Activated effector memory CD4-positive, alpha-beta T cell treated with anti-CD3 and anti-CD28 coated beads, Interleukin-2, amount 50 U/mL, for 16 hours (primary cell): ENCODE data around the gene GHRHR.

ENCODE experiments used
- DNase-seq: peaks from one replicate; pipeline ENCODE4 v3.0.0-alpha.2; 2020

GHRHR gene

DNA sequence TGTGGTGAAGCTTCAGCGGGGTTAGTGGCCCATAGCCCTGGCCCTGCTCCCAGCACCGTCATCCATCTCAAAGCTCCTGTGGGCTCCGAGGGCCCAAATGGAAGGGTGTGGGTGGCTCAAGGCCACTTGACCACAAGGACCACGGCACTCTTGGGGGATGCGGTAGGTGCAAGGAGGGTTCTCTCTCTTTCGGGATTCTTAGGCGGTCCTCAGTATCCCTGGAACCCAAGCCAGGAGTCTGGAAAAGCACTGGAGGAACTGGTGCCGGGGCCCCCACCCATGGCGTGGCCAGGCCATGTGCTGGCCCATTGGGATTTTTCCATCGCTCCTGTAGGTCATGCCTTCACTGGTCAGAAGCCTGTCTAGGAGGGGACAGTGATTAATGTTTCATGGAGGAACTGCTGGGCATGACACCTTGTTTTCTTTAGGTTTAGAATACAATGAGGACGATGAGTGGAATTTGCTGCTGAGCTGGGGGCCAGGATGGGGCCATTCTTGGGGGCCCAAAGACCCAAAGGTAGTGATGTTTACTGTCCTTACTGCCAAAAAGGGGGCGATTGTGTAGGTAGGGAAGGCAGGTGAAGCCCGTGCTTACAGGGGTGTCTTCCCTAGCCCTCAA lies 35.4 kb upstream of the GHRHR start:
- DNase-seq, result peak; percentile 44

DNA sequence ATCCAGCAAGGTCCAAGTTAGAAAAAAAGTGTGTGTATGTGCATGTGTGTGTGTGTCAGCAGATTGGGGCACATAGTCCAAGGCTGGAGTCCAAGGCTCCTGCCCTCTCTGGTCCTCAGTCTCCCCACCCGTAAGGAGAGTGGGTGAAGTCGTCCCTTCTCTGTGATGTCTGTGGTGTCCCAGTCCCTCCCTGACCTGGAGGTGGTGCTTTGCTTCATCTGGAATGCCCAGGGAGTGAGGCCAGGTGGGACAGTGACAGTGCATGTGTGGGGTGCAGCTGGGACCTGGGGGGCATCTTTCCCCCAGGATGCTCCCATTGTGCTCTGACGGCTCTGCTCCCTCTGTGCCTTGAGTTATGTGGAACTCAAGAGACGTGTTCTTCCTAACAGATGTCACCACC lies 34.1 kb upstream of the GHRHR start:
- peak; percentile 34 for DNase-seq

DNA sequence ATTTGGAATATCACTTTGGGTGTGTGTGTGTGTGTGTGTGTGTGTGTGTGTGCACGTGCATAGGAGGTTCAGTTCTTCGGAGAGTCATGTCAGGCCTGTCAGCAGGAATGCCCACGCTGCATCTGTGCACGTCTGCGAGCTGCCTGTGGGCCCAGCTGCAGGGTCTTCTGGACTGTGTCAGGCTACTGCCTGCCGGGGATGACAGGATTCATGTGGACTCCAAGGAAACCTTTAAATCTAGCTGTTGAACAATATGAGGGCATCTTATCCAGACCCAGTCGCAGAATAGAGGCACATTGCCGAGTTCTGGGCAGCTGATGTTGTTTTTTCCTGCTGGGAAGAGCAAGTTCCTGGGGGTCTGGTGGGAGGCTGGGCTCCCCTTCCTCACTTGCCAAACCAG lies 33.1 kb upstream of the GHRHR start:
- peak; percentile 39 for DNase-seq

DNA sequence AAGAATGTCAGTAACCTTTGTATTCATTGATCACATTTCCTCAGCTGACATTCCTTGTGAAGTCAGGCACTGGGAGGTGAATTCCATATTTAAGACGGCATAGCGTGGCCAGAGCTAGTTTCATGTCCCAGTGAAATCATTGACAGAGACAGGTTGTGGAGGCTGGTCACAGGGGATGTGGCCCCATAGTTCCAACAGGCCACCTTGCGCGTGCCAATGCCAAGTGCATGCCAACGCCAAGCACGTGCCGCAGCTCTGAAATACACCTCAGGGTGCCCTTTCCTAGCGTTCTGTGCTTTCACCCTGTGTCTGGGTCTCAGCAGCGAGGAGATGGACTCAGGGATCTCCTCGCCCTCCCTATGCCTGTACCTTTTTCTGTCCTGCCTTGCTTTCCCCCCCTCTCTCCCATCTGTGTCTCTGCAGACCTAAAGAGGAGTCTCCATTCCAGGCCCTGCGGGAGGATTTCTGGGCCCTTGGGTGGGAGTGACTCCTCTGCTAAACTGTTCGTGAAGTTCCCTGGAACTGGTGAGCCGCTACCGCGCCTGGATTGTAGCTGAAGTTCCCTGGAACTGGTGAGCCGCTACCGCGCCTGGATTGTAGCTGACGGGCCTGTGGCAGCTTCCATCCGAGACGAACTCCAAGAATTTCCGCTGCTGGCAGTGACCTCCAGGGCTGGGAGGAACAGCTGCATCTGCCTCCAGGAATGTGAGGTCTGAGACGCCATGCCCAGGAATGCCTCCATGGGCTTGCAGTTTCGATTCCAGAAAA lies 32.4 kb upstream of the GHRHR start:
- DNase-seq, result peak; percentile 33

DNA sequence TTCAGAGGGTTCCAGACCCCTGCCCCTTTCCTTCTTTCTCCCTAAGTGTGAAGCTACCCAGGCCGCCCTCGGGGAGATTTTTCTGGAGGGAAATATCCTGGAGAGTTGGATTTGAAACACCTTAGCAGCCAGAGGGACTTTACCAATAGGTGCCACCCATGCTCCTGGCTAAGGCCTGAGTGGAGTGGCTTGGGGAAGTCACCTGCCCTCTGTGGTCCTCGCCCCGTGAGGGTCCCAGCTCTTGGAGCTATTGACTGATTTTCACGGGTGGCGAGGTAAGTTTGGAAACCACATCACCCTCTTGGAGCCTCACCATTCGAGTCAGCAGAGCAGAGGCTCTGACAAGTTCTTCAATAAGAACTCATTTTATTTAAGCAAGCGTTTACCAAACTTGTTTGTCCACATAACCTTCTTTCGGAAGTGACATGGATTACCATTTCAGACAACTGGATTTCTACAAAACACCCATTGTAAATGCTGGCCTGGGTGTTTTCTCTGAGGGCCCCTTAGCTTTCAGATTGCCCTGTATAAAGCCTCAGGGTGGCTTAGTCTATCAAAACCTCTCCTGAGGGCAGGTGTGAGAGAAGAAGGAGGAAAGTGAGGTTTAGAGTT lies 31.7 kb upstream of the GHRHR start:
- DNase-seq, result peak; percentile 44

DNA sequence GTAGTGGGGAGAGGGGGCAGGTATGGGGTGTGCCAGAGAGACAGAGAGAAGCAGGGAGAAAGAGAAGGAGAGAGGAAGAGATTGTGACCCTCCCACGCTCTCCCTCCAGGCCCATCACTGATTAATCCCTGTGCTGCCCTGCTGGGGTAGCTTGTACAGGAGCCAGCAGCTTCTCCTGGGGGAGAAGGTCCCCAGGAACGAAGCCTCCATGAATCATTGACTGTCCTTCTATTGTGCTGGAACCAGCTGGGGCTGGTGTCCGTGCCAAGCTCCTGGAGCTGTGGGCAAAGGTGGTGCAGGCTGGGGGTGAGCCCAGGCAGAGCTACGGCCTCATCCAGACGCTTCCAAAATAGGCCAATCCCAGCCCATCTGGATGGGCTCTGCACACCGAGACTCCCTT lies 31.2 kb upstream of the GHRHR start:
- peak; percentile 9 for DNase-seq

DNA sequence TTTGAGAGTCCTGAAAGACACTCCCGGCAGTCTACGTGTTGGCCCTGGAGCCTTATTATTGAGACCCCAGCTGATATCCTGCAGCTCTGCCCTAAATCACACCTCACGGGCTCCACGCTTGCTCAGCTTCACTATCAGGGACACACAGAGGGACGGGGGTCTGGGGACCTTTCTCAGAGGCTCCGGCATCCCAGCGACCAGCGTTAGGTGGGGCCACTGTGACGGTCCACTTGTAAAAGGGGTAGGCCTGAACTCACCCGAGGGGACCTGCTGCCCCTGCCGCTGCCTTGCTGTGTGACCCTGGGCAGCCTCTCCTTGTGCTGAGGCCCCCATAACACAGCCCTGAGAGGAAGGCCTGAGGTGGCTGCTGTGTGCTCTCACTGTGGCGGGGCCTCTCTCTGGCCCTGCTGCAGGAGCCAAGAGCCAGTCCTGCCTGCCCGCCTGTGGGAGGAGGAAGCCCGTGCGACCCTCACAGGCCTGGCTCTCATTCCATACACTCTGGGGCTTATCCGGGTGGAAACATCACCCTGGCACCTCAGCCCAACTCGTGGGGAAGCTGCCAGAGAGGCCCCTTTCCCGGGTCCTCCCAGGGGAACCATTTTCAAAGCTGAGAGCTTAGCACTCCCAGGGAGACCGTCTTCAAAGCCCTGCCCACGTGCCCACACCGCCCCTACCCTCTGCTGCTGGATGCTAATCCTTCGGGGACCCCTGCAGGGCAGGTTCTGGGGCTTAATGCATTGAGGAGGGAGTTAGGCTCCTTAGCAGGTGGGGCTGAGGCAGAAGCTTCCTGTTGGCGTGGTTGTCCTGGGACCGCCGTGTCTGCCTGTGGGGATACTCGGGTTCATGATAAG lies 30.4 kb upstream of the GHRHR start:
- DNase-seq, result peak; percentile 41

DNA sequence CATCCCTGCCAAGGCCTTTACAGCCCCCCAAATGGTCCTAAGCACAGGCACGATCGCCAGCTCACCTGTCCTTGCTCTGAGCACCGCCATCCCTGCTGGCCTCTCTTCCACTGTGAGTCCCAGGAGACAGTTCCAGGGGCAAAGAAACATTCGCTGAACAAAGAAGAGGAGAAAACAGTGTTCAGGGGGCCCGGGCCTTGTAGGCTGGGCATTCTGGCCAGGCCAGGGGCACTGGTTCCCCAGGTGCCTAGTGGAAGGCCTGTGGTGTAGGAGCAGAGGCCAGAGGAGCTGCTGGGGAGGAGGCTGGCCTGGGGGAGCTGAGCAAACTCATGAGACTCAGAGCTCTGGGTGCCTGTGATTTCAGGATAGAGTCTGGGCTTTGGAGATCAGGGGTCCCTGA lies 29.5 kb upstream of the GHRHR start:
- DNase-seq, result no peak

DNA sequence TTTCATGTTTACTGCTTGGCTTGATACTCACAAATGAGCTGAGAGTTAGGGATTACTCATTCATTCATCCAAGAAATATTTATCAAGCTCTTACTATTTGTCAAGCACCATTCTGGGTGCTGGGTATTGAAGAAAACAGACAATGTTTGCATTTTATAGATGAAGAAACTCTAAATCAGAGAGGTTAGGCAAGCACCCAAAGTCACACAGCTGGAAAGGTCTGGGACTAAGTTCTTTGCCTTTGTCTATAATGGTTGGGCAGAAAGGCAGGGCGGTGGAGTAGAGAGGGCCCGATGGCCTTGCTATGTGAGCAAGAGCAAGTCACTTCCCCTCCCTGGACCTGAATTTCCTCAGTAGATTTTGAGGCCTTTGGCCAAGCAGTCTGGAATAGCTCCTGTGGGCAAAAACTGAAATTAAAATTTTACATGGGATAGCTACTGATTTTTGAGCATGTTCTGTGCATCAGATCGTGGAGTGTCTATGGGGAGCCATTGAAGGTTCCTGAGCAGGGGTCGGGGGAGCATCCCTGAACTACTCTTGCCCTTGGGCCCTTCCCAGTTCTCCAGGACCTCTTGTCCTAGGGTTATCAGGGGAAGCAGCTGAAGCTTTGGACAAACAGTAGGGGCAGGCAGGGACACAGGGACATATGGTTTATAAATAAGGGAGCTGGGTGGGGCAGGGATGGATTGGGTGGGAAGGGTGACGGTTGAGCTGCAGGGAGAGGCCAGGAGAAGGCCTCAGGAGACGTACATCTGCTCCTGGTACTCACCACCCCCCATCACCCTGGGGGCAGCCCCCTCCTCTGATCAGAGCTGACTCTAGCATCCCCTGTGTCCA lies 28.8 kb upstream of the GHRHR start:
- DNase-seq, result no peak

DNA sequence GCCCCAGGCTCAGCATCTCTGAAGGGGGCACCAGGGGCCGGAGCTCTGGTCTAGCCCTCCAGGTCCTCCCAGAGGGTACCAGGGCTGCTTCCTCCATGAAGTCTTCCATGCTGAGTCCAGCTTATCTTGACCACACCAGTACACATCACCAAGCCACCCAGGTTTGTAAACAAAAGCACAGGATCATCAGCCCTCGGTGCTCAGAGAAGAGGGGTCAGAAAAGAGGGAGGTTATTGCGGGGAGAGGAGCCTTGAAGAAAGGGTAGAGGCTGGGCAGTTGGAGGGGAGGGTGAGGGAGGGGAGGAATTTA lies 28.2 kb upstream of the GHRHR start:
- DNase-seq, result no peak

DNA sequence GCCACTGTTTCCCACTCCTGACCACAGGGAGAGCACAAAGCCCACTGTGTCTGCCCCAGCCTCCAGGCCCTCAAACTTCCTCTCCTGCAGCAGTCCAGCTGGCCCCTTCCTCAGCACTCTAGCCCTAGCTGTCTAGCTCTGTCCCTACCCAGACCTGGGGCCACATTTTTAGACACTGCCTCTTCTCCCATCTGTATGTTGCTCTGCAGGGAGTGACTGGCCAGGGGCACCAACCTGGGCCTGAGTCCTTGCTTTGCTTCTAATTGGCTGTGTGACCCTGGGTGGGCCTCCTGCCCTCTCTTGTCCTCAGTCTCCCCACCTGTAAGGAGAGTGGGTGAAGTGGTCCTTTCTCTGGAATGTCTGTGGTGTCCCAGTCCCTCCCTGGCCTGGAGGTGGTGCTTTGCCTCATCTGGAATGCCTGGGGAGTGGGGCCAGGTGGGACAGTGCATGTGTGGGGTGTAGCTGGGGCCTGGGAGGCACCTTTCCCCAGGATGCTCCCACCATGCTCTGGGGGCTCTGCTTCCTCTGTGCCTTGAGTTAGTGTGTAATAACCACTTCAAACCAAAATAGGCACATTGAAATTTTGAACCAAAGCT lies 27.0 kb upstream of the GHRHR start:
- no peak for DNase-seq

DNA sequence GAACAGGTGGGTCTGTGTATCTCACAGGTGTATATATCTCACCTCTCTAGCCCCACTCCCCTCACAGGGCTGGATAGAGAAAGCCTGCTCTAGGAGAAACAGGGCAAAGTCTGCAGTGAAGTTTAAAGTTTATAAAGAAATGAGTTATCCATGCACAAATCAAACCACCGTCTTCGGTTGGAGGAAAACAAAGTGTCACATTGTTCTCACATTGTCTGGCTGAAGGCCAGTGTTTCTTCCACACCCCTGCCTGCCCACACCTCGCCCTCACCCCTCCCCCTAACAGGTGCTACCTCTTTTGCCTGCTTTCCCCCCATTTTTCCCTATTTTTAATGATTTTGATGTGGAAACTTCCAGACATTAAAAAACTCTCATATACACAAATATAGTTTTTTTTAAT lies 26.3 kb upstream of the GHRHR start:
- DNase-seq, result no peak

DNA sequence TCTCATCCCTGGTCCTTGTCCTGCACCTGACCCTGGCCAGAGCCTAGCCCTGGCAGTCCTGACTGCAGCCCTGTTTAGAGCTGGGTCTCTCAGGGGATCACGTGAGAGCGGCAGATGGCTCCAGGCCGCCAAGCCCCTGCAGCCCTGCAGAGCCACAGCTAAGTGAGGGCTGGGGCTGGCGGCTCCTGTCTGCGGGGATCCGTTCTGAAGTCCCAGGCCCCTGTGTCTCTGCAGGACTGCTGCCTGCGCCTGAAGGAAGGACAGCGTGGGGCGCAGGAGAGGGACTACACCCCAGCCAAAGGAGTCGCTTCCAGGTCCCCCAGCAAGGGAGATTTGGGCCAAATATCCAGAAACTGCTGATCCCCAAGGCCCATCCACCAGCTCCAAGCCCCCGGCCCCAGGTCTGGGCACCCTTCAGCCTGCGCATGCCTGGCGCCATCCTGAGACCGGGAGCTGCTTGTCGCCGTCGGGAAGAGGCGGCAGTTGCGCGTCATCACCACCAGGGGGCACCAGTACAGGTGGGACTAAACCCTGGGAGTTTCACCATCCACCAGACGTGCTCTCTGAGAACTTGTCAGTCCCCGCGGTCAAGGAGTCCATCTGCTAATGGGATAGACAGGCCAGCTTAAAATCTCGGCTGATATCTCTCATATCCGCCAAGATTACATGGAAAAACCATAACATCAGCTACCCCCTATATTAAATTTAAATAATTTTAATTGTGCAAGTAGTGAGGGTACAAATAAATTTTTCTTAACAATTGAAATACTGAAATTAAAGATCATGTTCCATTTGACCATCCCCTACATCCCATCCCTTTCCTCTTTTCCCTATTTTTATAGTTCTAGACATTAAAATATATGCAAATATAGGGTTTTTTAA lies 25.1 kb upstream of the GHRHR start:
- peak; percentile 87 for DNase-seq

DNA sequence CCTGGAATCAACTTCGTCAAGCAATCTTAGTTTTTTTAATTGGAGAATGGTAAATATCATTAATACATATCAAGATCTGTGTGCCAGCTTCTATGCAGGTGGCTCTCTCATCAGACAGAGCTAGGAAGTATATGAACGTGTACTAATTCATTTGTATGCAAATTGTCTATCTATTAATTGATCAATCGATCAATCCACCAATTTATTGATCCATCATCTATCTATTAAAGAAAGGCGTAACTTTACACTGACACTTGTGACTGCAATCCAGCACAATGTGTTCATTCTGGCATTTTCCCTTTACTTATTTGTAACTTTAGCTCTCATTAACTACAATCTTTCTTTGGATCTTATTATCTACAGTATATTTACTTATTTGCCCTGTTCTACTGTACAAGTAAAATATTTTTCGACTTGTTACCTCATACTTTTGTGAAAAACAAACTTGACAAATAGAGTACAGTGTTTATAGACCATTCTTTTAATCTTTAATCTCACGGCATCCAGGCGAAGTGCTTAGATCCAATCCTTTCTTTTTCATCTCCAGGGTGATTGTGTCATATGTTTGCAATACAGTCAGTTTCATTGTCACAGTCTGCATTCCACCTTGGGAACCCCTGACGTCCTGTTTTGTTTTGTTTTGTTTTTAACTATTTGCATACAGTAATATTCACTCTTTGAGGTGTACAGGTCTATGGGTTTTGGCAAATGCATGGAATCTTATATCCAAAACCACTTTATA lies 22.0 kb upstream of the GHRHR start:
- DNase-seq, result no peak

DNA sequence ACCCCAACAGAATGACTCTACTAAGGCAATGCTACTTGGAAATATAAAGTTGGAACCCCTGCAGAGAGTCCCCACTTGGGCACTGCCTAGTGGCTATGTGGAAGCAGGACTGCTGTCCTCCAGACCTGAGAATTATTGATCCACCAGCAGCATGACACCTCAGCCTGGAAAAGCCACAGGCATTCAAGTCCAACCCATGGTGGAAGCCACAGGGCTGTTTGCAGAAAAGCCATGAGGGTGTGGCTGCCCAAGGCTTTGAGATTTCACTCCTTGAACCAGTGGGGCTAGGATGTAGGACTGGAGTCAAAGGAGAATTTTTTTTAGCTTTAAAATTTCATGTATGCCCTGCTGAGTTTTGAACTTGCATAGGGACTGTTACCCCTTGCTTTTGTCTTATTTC lies 13.6 kb upstream of the GHRHR start:
- DNase-seq, result no peak

DNA sequence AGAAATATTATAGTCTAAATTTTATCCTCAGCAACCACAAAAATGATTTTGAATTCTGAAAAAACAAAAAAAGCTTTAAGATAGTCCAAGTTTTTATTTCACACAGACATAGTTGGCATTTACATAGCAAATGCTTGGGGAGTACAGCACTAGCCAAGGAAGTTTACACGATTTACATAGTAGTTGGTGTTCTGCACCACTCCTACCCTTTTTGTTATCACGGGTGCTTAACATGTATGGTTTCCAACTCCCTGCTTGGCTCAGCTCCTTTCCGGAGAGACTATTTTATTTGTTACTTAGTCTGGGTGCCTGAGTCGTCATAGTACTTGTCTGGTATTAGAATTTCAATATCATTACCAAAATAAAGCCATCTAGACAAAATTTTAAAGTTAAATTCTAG lies 8.8 kb upstream of the GHRHR start:
- DNase-seq, result no peak

DNA sequence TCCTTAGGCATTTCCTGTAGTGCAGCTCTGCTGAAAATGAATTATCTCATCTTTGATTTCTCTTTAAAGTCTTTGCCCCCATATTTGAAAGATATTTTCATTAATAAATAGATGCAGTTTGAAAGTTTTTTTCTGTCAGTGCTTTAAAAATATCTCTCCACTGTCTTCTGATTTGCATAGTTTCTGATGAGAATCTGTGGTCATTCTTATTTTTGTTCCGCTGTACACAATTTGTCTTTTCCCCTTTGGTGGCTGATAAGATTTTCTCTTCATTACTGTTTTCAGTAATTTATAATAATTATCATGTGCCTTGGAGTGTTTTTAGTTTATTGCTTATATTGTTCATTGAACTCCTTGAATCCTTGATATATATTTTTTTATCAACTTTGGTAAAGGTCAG lies 7.0 kb upstream of the GHRHR start:
- no peak for DNase-seq

DNA sequence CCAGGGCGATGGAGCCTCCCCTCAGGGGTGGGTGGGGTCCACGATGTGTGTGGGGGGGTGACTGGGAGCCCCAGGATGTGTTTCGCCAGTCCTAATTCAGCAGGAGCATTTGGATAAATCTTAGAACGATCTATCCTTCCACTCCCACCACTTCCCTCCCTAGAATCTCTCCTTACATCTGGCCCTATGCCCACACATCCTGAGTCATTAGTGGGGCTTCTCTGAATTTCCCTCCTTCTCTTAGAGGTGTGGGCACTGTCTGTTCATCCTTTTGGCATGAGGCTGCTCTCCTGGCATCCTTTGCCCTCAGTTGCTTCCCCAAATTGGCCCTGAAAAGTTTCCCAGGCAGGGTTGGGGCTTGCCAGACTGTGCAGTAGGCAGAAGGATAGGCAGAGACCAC lies 1.6 kb downstream of the GHRHR start:
- no peak for DNase-seq

DNA sequence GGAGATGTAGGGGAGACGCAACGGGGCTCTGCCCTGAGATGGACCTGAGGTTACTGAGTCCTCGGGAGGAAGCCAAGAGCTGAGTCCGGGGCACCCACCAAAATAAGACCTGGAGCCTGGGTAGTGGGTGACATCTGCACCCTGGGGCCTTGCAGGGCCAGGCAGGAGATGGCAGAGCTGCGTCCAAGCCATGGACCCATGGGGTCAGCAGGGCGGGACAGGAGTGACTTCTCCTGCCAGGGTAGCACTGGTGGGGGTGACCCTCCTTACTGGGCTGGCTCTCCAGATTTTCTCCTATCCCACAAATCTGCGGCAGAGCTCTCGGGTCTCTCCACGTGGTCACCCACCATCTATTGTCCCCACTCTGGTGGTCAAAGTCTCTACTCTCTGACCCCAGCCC lies 2.1 kb downstream of the GHRHR start:
- no peak for DNase-seq

DNA sequence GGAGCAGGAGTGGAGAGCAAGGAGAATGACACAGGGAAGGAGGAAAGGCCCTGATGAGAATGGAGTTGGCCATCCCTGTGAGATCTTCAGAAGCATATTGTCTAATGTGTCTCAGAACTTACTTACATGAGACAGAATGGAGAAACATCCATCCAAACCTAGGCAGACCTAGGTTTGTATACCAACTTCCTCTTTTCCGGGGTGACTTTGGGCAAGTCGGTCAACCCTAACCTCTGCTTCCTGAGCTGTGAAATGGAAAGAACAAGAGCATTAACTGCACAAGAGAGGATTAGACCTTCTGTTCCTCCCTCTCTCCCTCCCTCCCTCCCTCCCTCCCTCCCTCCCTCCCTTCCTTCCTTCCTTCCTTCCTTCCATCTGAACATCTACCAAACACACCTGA lies 4.5 kb downstream of the GHRHR start:
- DNase-seq, result no peak
